ENCODE results near the gene TCOF1. TPM values are rescaled to one million over a fixed set of nuclear protein-coding genes. Genes with fewer than 3 reads are reported as not detected.
"Not testable (repeated sequence)": the region's sequence is repeated elsewhere in the genome, so short reads cannot be mapped to it uniquely, and the experiment has no call there.

TCOF1 gene
- total RNA-seq, 1 experiment from 2014 or later, result 75.3 TPM

GRCh38 chr5:150419630-150420270 is 62.3 kb downstream of the TCOF1 start:
- no peak overlapping the region for H3K4me2 ChIP-seq
- no peak overlapping the region for H3K27ac ChIP-seq

GRCh38 chr5:150422075-150422474 is 64.6 kb downstream of the TCOF1 start:
- H3F3A ChIP-seq (ENCODE audit: insufficient read depth, low read depth), result 0 out of 2 replicates have a peak, but pooled peaks cover 3% of the 10 kb centered on the region
- H3K9me3 ChIP-seq (ENCODE audit: insufficient read depth, low read depth), result no peaks in the 10 kb centered on the region
- no peaks in the 10 kb centered on the region for H4K20me1 ChIP-seq (ENCODE audit: insufficient read depth)
- no peak for DNase-seq
- intact Hi-C loops (cut with micrococcal nuclease; ENCODE audit: unreplicated experiment), result no loop called here
- no peak overlapping the region for H2AFZ ChIP-seq
- H3K79me2 ChIP-seq (ENCODE audit: low read depth), result no peaks in the 10 kb centered on the region
- H3K4me3 ChIP-seq, result no peak overlapping the region
- H3K4me2 ChIP-seq, result no peak overlapping the region
- CTCF ChIA-PET, result no interaction called here
- no peak for TF ChIP-seq EZH2 (IDR thresholded peaks at IDR 0.05; ENCODE audit: low read depth)
- TF ChIP-seq CTCF (conservative IDR thresholded peaks at IDR 0.05), result no peak
- BruUV-seq (replicated peaks), result no TSS peak
- H3K27me3 ChIP-seq (ENCODE audit: insufficient read depth, low read depth), result no peaks in the 10 kb centered on the region
- no peaks in the 10 kb centered on the region for H3K9me2 ChIP-seq (ENCODE audit: insufficient read depth)
- H3K27ac ChIP-seq, result no peak overlapping the region
- H3K36me3 ChIP-seq (ENCODE audit: low read depth), result no peaks in the 10 kb centered on the region
- H3K4me1 ChIP-seq (replicated peaks; ENCODE audit: insufficient read depth), result no peaks in the 10 kb centered on the region
- POLR2A ChIA-PET (ENCODE audit: unreplicated experiment), result interaction anchor here (0.6 kb wide), 1 partner anchor 459 kb away, joined by 7 read pairs; no protein-coding TSS in a partner anchor

More at GRCh38 chr5:150419630-150420270, 62.3 kb downstream of the TCOF1 start:
- no peak overlapping the region for H2AFZ ChIP-seq
- no peak for DNase-seq
- H3K4me1 ChIP-seq (replicated peaks; ENCODE audit: insufficient read depth), result no peaks in the 10 kb centered on the region
- ChIA-PET CTCF (no interaction called here), POLR2A (ENCODE audit: unreplicated experiment) (no interaction called here)
- H3K9me2 ChIP-seq (ENCODE audit: insufficient read depth), result no peaks in the 10 kb centered on the region
- H3K36me3 ChIP-seq (ENCODE audit: low read depth), result no peaks in the 10 kb centered on the region
- no peaks in the 10 kb centered on the region for H3K27me3 ChIP-seq (ENCODE audit: insufficient read depth, low read depth)
- H4K20me1 ChIP-seq (ENCODE audit: insufficient read depth), result no peaks in the 10 kb centered on the region
- no TSS peak for BruUV-seq (replicated peaks)
- no peaks in the 10 kb centered on the region for H3K9me3 ChIP-seq (ENCODE audit: insufficient read depth, low read depth)
- intact Hi-C loops (cut with micrococcal nuclease; ENCODE audit: unreplicated experiment), result no loop called here
- no peak overlapping the region for H3K4me3 ChIP-seq
- no peaks in the 10 kb centered on the region for H3K79me2 ChIP-seq (ENCODE audit: low read depth)
- peaks cover 6% of the 10 kb centered on the region; the same call in 1 of the 2 replicates for H3F3A ChIP-seq (ENCODE audit: insufficient read depth, low read depth)
- no peak for TF ChIP-seq EZH2 (IDR thresholded peaks at IDR 0.05; ENCODE audit: low read depth)
- no peak for TF ChIP-seq CTCF (conservative IDR thresholded peaks at IDR 0.05)

GRCh38 chr5:150422758-150423157 is 65.3 kb downstream of the TCOF1 start:
- Histone ChIP-seq H3K27me3 (ENCODE audit: insufficient read depth, low read depth) (no peaks in the 10 kb centered on the region), H4K20me1 (ENCODE audit: insufficient read depth) (no peaks in the 10 kb centered on the region), H3K36me3 (ENCODE audit: low read depth) (no peaks in the 10 kb centered on the region), H3K9me2 (ENCODE audit: insufficient read depth) (no peaks in the 10 kb centered on the region), H3K4me1 (replicated peaks; ENCODE audit: insufficient read depth) (no peaks in the 10 kb centered on the region), H3F3A (ENCODE audit: insufficient read depth, low read depth) (0 out of 2 replicates have a peak, but pooled peaks cover 3% of the 10 kb centered on the region), H3K4me3 (no peak overlapping the region), H3K4me2 (no peak overlapping the region), H3K27ac (no peak overlapping the region), H2AFZ (no peak overlapping the region), H3K9me3 (ENCODE audit: insufficient read depth, low read depth) (no peaks in the 10 kb centered on the region), H3K79me2 (ENCODE audit: low read depth) (no peaks in the 10 kb centered on the region)
- BruUV-seq (replicated peaks), result no TSS peak
- POLR2A ChIA-PET (ENCODE audit: unreplicated experiment), result no interaction called here
- no peak for TF ChIP-seq EZH2 (IDR thresholded peaks at IDR 0.05; ENCODE audit: low read depth)
- no peak for TF ChIP-seq CTCF (conservative IDR thresholded peaks at IDR 0.05)
- no peak for DNase-seq
- intact Hi-C loops (cut with micrococcal nuclease; ENCODE audit: unreplicated experiment), result no loop called here
- CTCF ChIA-PET, result no interaction called here

GRCh38 chr5:150426165-150426564 is 68.7 kb downstream of the TCOF1 start:
- H3K9me3 ChIP-seq (ENCODE audit: insufficient read depth, low read depth); H3K27ac ChIP-seq; H3K27me3 ChIP-seq (ENCODE audit: insufficient read depth, low read depth); intact Hi-C loops (cut with micrococcal nuclease; ENCODE audit: unreplicated experiment); H2AFZ ChIP-seq; H3K9me2 ChIP-seq (ENCODE audit: insufficient read depth); H3F3A ChIP-seq (ENCODE audit: insufficient read depth, low read depth); H3K4me3 ChIP-seq; DNase-seq; BruUV-seq (replicated peaks); POLR2A ChIA-PET (ENCODE audit: unreplicated experiment); H3K79me2 ChIP-seq (ENCODE audit: low read depth); H3K4me2 ChIP-seq; H4K20me1 ChIP-seq (ENCODE audit: insufficient read depth); CTCF ChIA-PET; H3K4me1 ChIP-seq (replicated peaks; ENCODE audit: insufficient read depth); H3K36me3 ChIP-seq (ENCODE audit: low read depth): not testable (repeated sequence)

Measured in PC-9 (cell line).